Measurements from ENCODE around the gene SLC1A4. TPM values are rescaled to one million over a fixed set of nuclear protein-coding genes. Genes with fewer than 3 reads are reported as not detected.

The SLC1A4 gene
- total RNA-seq, 6 donors from 2014 or later: 5.2 to 15.2 (median 9.7) TPM

GRCh38 chr2:64947885-64948284 is 41.3 kb upstream of the SLC1A4 start:
- ATAC-seq (ENCODE audit: low FRiP score in 2 of 2): no peak
- WGBS, 2 donors: 78 to 86% methylated on average over 4 of the region's 4 CpGs
- Histone ChIP-seq H3K27me3 (no peaks in the 10 kb centered on the region), H3K36me3 (no peaks in the 10 kb centered on the region), H3K4me3 (no peak overlapping the region), H3K9me3 (no peaks in the 10 kb centered on the region), H3K27ac (no peak overlapping the region), H3K4me1 (peaks cover 0 to 10% (median 3%) of the 10 kb centered on the region in 4 donors)
- no peak for DNase-seq
- no peak for TF ChIP-seq POLR2AphosphoS5 (IDR thresholded peaks at IDR 0.05)
- TF ChIP-seq CTCF (IDR thresholded peaks at IDR 0.05): no peak
- TF ChIP-seq POLR2A (IDR thresholded peaks at IDR 0.05): no peak
- no peak for TF ChIP-seq EP300 (IDR thresholded peaks at IDR 0.05)

- no peak for DNase-seq
- H3K4me3 ChIP-seq: no peak overlapping the region
Observed at GRCh38 chr2:64950226-64951160, 38.7 kb upstream of the SLC1A4 start.

GRCh38 chr2:64951306-64951953 is 37.8 kb upstream of the SLC1A4 start:
- Histone ChIP-seq H3K9me3 (peaks cover 0 to 4% (median 0%) of the 10 kb centered on the region in 4 donors), H3K27me3 (no peaks in the 10 kb centered on the region), H3K36me3 (no peaks in the 10 kb centered on the region), H3K4me3 (no peak overlapping the region), H3K27ac (no peak overlapping the region), H3K4me1 (peaks cover 0 to 2% (median under 1%) of the 10 kb centered on the region in 4 donors)
- 66 to 74% methylated on average over 4 to 5 of the region's 5 CpGs for WGBS, 2 donors
- ATAC-seq (ENCODE audit: low FRiP score in 2 of 2) (no peak), DNase-seq (no peak)
- TF ChIP-seq CTCF (IDR thresholded peaks at IDR 0.05): no peak
- no peak for TF ChIP-seq POLR2AphosphoS5 (IDR thresholded peaks at IDR 0.05)
- no peak for TF ChIP-seq POLR2A (IDR thresholded peaks at IDR 0.05)
- no peak for TF ChIP-seq EP300 (IDR thresholded peaks at IDR 0.05)

More at GRCh38 chr2:64950226-64951160, 38.7 kb upstream of the SLC1A4 start:
- TF ChIP-seq CTCF (IDR thresholded peaks at IDR 0.05): no peak
- no peak for TF ChIP-seq EP300 (IDR thresholded peaks at IDR 0.05)
- TF ChIP-seq POLR2AphosphoS5 (IDR thresholded peaks at IDR 0.05): no peak
- no peak for TF ChIP-seq POLR2A (IDR thresholded peaks at IDR 0.05)
- 66 to 70% methylated on average over 14 of the region's 14 CpGs for WGBS, 2 donors
- Histone ChIP-seq H3K27ac (no peak overlapping the region), H3K27me3 (no peaks in the 10 kb centered on the region), H3K36me3 (no peaks in the 10 kb centered on the region), H3K4me1 (peaks cover 0 to 6% (median 3%) of the 10 kb centered on the region in 4 donors), H3K9me3 (peaks cover 0 to 1% (median 0%) of the 10 kb centered on the region in 4 donors)
- ATAC-seq (ENCODE audit: low FRiP score in 2 of 2): no peak

- 82% methylated on average over 6 of the region's 6 CpGs for WGBS, 2 donors
- DNase-seq: no peak
- H3K27ac ChIP-seq: no peak overlapping the region
- no peaks in the 10 kb centered on the region for H3K27me3 ChIP-seq
- H3K4me1 ChIP-seq: no peaks in the 10 kb centered on the region
- TF ChIP-seq POLR2AphosphoS5 (IDR thresholded peaks at IDR 0.05) (no peak), CTCF (IDR thresholded peaks at IDR 0.05) (no peak), EP300 (IDR thresholded peaks at IDR 0.05) (no peak), POLR2A (IDR thresholded peaks at IDR 0.05) (no peak)
- peaks cover 0 to 4% (median 0%) of the 10 kb centered on the region in 4 donors for H3K9me3 ChIP-seq
- H3K36me3 ChIP-seq: no peaks in the 10 kb centered on the region
- no peak for ATAC-seq (ENCODE audit: low FRiP score in 2 of 2)
- no peak overlapping the region for H3K4me3 ChIP-seq
Observed at GRCh38 chr2:64952096-64952495, 37.1 kb upstream of the SLC1A4 start.
